SKM-1 treated with dmso at 0.1 percent for 144 hours (cell line): ENCODE results near the gene ODAD4.

Experiments
- DNase-seq: peaks from one replicate; lab custom pipeline; 2025; ENCODE audit not compliant: unreplicated experiment; lab: John Stamatoyannopoulos, UW

The ODAD4 gene

GRCh38 chr17:41941168-41941567, 10.8 kb downstream of the ODAD4 start:
- DNase-seq: no peak

GRCh38 chr17:41942626-41943373, 12.4 kb downstream of the ODAD4 start:
- DNase-seq: no peak

GRCh38 chr17:41943492-41943891, 13.1 kb downstream of the ODAD4 start:
- DNase-seq: no peak

GRCh38 chr17:41944943-41945342, 14.5 kb downstream of the ODAD4 start:
- DNase-seq: no peak

GRCh38 chr17:41948762-41949460, 18.5 kb downstream of the ODAD4 start:
- DNase-seq: no peak

GRCh38 chr17:41956522-41956921, 26.1 kb downstream of the ODAD4 start:
- no peak for DNase-seq

- DNase-seq: peak; percentile 33
Measured at GRCh38 chr17:41957031-41957868, 26.8 kb downstream of the ODAD4 start.

GRCh38 chr17:41957869-41958439, 27.5 kb downstream of the ODAD4 start:
- no peak for DNase-seq

GRCh38 chr17:41959030-41959335, 28.6 kb downstream of the ODAD4 start:
- DNase-seq: no peak

- peak; percentile 32 for DNase-seq
Measured at GRCh38 chr17:41959336-41960095, 29.1 kb downstream of the ODAD4 start.

GRCh38 chr17:41962111-41962510, 31.7 kb downstream of the ODAD4 start:
- no peak for DNase-seq

GRCh38 chr17:41962768-41963434, 32.5 kb downstream of the ODAD4 start:
- DNase-seq: peak; percentile 73

- no peak for DNase-seq
Measured at GRCh38 chr17:41965694-41966462, 35.5 kb downstream of the ODAD4 start.

GRCh38 chr17:41966463-41967140, 36.2 kb downstream of the ODAD4 start, which contains the start of gene CNP:
Gene CNP (plus strand): TSS chr17:41966795. CDS start chr17:41966885, 90 bp downstream.
- peak; percentile 83 for DNase-seq

- DNase-seq: no peak
Measured at GRCh38 chr17:41967141-41967920, 36.9 kb downstream of the ODAD4 start.

- no peak for DNase-seq
Measured at GRCh38 chr17:41967921-41968578, 37.6 kb downstream of the ODAD4 start.

- DNase-seq: no peak
Measured at GRCh38 chr17:41968676-41969075, 38.3 kb downstream of the ODAD4 start.
